SK-N-DZ (cell line): ENCODE data around the gene KNOP1. TPM values are rescaled to one million over a fixed set of nuclear protein-coding genes. Genes with fewer than 3 reads are reported as not detected.
A peak's percentile ranks its signal among the peaks of the same experiment; 100 is the strongest.

Experiments
- DNase-seq: peaks from one replicate; pipeline ENCODE4 v3.0.0-alpha.2; 2015; ENCODE audit warnings: low spot score
- polyA plus RNA-seq, 2 experiments: library from polyadenylated mRNA; depleted of rRNA; stranded (reverse); fragments of >200 nt; gene quantifications; 2 replicates each; pipeline ENCODE4 v1.2.3, GENCODE V29; 2014

The KNOP1 gene
- 29.6 and 40.8 TPM in 2 replicates for polyA plus RNA-seq (2014; cell fraction: cytosol; rRNA removed)
- 27.0 and 29.2 TPM in 2 replicates for polyA plus RNA-seq (2014; cell fraction: nucleus; rRNA removed)

- DNase-seq, result peak; percentile 91
Measured at GRCh38 chr16:19717741-19718623, at the start of gene KNOP1, which contains the start of gene IQCK. Gene KNOP1 (minus strand): TSS chr16:19718227. CDS start chr16:19715035, 3,192 bp downstream. Gene IQCK (plus strand): TSS chr16:19718271. CDS start chr16:19718307, 36 bp downstream.

- DNase-seq, result no peak
Measured at GRCh38 chr16:19767497-19767896, 49.5 kb upstream of the KNOP1 start.

- no peak for DNase-seq
Measured at GRCh38 chr16:19766988-19767387, 49.0 kb upstream of the KNOP1 start.

GRCh38 chr16:19766554-19766884 is 48.5 kb upstream of the KNOP1 start:
- no peak for DNase-seq

- no peak for DNase-seq
Measured at GRCh38 chr16:19765860-19766553, 48.0 kb upstream of the KNOP1 start.

GRCh38 chr16:19760356-19761060 is 42.5 kb upstream of the KNOP1 start:
- DNase-seq, result no peak

- DNase-seq, result no peak
Measured at GRCh38 chr16:19757762-19758595, 40.0 kb upstream of the KNOP1 start.

GRCh38 chr16:19757026-19757425 is 39.0 kb upstream of the KNOP1 start:
- DNase-seq, result no peak

GRCh38 chr16:19755268-19755667 is 37.2 kb upstream of the KNOP1 start:
- DNase-seq, result no peak

- no peak for DNase-seq
Measured at GRCh38 chr16:19754644-19755036, 36.6 kb upstream of the KNOP1 start.

GRCh38 chr16:19753815-19754643 is 36.0 kb upstream of the KNOP1 start:
- no peak for DNase-seq

GRCh38 chr16:19751478-19752385 is 33.7 kb upstream of the KNOP1 start:
- no peak for DNase-seq

- DNase-seq, result no peak
Measured at GRCh38 chr16:19749571-19750080, 31.6 kb upstream of the KNOP1 start.

- DNase-seq, result peak; percentile 54
Measured at GRCh38 chr16:19748389-19749168, 30.6 kb upstream of the KNOP1 start.

GRCh38 chr16:19746561-19746960 is 28.5 kb upstream of the KNOP1 start:
- DNase-seq, result no peak

- no peak for DNase-seq
Measured at GRCh38 chr16:19745286-19746010, 27.4 kb upstream of the KNOP1 start.

GRCh38 chr16:19744670-19745069 is 26.6 kb upstream of the KNOP1 start:
- no peak for DNase-seq

GRCh38 chr16:19743816-19744159 is 25.8 kb upstream of the KNOP1 start:
- no peak for DNase-seq
